ENCODE measurements around the gene APBA1.
"Not testable (repeated sequence)": the region's sequence is repeated elsewhere in the genome, so short reads cannot be mapped to it uniquely, and the experiment has no call there.

The APBA1 gene

DNA sequence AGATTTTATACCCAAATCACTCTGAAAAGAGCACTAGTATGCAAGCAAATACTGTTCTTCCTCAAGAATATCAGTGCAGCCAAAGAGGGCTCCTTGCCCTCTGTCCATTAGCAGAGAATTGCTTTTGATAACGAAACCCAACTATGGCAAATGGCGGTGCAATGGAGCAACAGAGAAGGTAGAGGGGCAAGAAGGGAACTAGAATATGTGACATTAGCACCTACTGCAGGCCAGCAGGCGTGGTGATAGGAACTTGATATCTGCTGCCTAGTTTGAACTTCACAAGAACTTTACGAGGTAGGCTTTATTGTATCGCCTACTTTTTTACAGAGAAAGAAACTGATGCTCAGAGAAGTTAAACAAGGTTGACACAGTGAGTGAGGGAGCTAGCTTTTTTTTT, 66.1 kb downstream of the APBA1 start:
- no peaks in the 10 kb centered on the region for H3K9me3 ChIP-seq (ENCODE audit: control insufficient read depth in 2 of 2, low read length in 2 of 2)
- no peaks in the 10 kb centered on the region for H3K4me1 ChIP-seq (ENCODE audit: control insufficient read depth, insufficient read depth, low read length)
- H3K9ac ChIP-seq (ENCODE audit: low read length in 2 of 2): no peak overlapping the region
- no peak overlapping the region for H3K27ac ChIP-seq (ENCODE audit: low read length)
- H3K4me3 ChIP-seq (ENCODE audit: low read length in 2 of 2): no peak overlapping the region
- H3K27me3 ChIP-seq (ENCODE audit: control insufficient read depth in 1 of 2, insufficient read depth in 2 of 2, low read length in 2 of 2): no peaks in the 10 kb centered on the region
- no peaks in the 10 kb centered on the region for H3K36me3 ChIP-seq (ENCODE audit: control insufficient read depth in 2 of 2, insufficient read depth in 2 of 2, low read length in 2 of 2)

DNA sequence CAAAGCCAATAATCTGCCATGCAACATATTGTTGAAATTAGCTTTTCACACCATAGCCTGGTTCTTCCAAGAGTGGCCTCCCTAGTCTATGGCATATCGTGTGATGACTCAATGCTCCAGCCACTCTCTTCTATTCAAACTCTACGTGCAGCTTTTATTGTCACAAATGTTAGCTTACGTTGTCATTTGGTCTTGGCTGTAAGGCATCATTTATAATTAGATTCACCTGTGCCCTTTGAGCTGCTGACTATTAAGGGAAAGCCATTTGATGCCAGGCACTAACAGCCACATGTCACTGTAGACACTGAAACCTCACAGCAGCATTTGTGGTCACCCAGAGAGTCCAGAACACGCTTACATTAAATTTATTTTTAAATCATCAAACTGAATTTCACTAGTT, 66.8 kb downstream of the APBA1 start:
- no peaks in the 10 kb centered on the region for H3K4me1 ChIP-seq (ENCODE audit: control insufficient read depth, insufficient read depth, low read length)
- no peak overlapping the region for H3K4me3 ChIP-seq (ENCODE audit: low read length in 2 of 2)
- H3K27ac ChIP-seq (ENCODE audit: low read length): no peak overlapping the region
- no peaks in the 10 kb centered on the region for H3K36me3 ChIP-seq (ENCODE audit: control insufficient read depth in 2 of 2, insufficient read depth in 2 of 2, low read length in 2 of 2)
- H3K9ac ChIP-seq (ENCODE audit: low read length in 2 of 2): no peak overlapping the region
- no peaks in the 10 kb centered on the region for H3K27me3 ChIP-seq (ENCODE audit: control insufficient read depth in 1 of 2, insufficient read depth in 2 of 2, low read length in 2 of 2)
- H3K9me3 ChIP-seq (ENCODE audit: control insufficient read depth in 2 of 2, low read length in 2 of 2): no peaks in the 10 kb centered on the region

DNA sequence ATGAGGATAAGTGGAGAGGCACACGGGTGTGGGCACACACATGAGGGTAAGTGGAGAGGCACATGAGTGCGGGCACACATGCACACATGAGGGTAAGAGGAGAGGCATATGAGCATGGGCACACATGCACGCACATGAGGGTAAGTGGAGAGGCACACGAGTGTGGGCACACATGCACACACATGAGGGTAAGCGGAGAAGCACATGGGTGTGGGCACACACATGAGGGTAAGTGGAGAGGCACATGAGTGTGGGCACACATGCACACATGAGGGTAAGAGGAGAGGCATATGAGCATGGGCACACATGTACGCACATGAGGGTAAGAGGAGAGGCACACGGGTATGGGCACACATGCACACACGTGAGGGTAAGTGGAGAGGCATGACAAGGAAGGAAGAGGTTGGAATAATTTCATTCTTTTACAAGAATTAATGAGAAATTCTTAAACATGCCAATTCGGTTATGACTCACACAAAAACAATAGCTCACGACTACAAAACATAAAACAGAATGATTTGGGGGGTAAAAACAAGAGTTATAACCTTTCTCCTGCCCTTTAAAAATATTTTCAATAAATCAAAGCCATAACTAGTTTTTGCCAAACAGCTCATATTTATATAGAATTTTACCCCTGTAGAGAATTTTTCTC, 67.5 kb downstream of the APBA1 start:
- Histone ChIP-seq H3K9me3 (ENCODE audit: control insufficient read depth in 2 of 2, low read length in 2 of 2) (no peaks in the 10 kb centered on the region), H3K4me3 (ENCODE audit: low read length in 2 of 2) (no peak overlapping the region), H3K9ac (ENCODE audit: low read length in 2 of 2) (no peak overlapping the region), H3K27me3 (ENCODE audit: control insufficient read depth in 1 of 2, insufficient read depth in 2 of 2, low read length in 2 of 2) (no peaks in the 10 kb centered on the region), H3K27ac (ENCODE audit: low read length) (no peak overlapping the region), H3K4me1 (ENCODE audit: control insufficient read depth, insufficient read depth, low read length) (peaks cover 5% of the 10 kb centered on the region), H3K36me3 (ENCODE audit: control insufficient read depth in 2 of 2, insufficient read depth in 2 of 2, low read length in 2 of 2) (no peaks in the 10 kb centered on the region)

DNA sequence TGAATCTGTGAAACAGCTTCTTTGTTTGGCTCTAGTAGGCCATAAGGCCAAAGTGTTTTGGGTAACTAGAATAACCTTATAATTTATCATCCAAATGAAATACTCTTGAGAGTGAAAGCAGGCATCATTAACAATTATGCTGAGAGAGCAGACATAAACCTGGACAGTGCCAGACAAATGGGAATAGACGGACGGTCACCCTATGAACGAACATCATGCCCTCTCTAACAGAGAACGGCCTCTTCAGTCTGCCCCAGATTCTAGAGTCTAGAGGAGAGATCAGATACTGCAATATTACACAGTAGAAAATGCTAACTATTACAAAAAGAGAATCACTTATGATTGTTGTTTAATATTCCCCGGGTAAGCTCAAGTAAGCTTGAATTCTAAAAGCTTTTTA, 68.5 kb downstream of the APBA1 start:
- H3K27ac ChIP-seq (ENCODE audit: low read length): no peak overlapping the region
- no peak overlapping the region for H3K9ac ChIP-seq (ENCODE audit: low read length in 2 of 2)
- H3K27me3 ChIP-seq (ENCODE audit: control insufficient read depth in 1 of 2, insufficient read depth in 2 of 2, low read length in 2 of 2): no peaks in the 10 kb centered on the region
- H3K4me3 ChIP-seq (ENCODE audit: low read length in 2 of 2): no peak overlapping the region
- no peaks in the 10 kb centered on the region for H3K36me3 ChIP-seq (ENCODE audit: control insufficient read depth in 2 of 2, insufficient read depth in 2 of 2, low read length in 2 of 2)
- H3K4me1 ChIP-seq (ENCODE audit: control insufficient read depth, insufficient read depth, low read length): peaks cover 8% of the 10 kb centered on the region
- H3K9me3 ChIP-seq (ENCODE audit: control insufficient read depth in 2 of 2, low read length in 2 of 2): no peaks in the 10 kb centered on the region

DNA sequence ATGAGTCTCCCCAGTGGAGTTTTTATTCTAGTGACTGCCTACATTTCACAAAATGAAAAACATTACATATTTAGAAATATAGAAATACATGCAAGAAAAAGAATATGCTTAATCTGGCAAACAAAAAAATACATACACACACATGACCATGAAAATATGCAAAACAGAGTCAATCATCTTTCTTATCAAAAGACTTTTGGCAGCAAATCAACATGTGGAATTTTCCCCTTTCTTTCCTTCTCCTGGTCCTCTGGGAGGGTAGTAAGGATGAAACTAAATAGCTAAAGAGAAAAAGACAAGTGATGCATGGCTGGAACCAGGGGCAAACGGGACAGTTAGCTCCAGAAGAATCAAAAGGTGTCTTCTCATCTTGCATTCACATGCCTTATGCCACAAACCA, 69.4 kb downstream of the APBA1 start:
- H3K4me1 ChIP-seq (ENCODE audit: control insufficient read depth, insufficient read depth, low read length): peaks cover 8% of the 10 kb centered on the region

DNA sequence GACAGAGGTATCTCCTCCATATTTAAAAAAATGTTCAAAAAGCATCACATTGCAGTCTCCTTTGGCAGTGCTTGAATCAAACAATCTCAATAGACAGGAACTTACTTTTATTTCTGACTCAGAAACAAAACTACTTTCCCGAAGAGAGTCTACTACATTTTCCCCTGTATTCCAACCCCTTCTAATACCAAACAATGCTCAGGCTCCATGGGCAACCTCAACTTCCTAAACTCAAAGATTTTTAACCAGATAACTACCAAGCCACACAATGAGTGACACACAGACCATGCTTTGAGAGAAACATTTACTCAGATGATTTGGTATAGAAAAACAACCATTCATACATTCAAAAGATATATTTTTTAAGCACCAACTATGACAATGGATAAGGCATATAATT, 70.5 kb downstream of the APBA1 start:
- Histone ChIP-seq H3K36me3 (ENCODE audit: control insufficient read depth in 2 of 2, insufficient read depth in 2 of 2, low read length in 2 of 2) (no peaks in the 10 kb centered on the region), H3K4me3 (ENCODE audit: low read length in 2 of 2) (no peak overlapping the region), H3K4me1 (ENCODE audit: control insufficient read depth, insufficient read depth, low read length) (peaks cover 8% of the 10 kb centered on the region), H3K27ac (ENCODE audit: low read length) (no peak overlapping the region), H3K9me3 (ENCODE audit: control insufficient read depth in 2 of 2, low read length in 2 of 2) (no peaks in the 10 kb centered on the region), H3K9ac (ENCODE audit: low read length in 2 of 2) (no peak overlapping the region), H3K27me3 (ENCODE audit: control insufficient read depth in 1 of 2, insufficient read depth in 2 of 2, low read length in 2 of 2) (no peaks in the 10 kb centered on the region)

More for the DNA sequence above, 69.4 kb downstream of the APBA1 start:
- Histone ChIP-seq H3K4me3 (ENCODE audit: low read length in 2 of 2) (no peak overlapping the region), H3K27me3 (ENCODE audit: control insufficient read depth in 1 of 2, insufficient read depth in 2 of 2, low read length in 2 of 2) (no peaks in the 10 kb centered on the region), H3K9ac (ENCODE audit: low read length in 2 of 2) (no peak overlapping the region), H3K27ac (ENCODE audit: low read length) (no peak overlapping the region), H3K9me3 (ENCODE audit: control insufficient read depth in 2 of 2, low read length in 2 of 2) (no peaks in the 10 kb centered on the region), H3K36me3 (ENCODE audit: control insufficient read depth in 2 of 2, insufficient read depth in 2 of 2, low read length in 2 of 2) (no peaks in the 10 kb centered on the region)

DNA sequence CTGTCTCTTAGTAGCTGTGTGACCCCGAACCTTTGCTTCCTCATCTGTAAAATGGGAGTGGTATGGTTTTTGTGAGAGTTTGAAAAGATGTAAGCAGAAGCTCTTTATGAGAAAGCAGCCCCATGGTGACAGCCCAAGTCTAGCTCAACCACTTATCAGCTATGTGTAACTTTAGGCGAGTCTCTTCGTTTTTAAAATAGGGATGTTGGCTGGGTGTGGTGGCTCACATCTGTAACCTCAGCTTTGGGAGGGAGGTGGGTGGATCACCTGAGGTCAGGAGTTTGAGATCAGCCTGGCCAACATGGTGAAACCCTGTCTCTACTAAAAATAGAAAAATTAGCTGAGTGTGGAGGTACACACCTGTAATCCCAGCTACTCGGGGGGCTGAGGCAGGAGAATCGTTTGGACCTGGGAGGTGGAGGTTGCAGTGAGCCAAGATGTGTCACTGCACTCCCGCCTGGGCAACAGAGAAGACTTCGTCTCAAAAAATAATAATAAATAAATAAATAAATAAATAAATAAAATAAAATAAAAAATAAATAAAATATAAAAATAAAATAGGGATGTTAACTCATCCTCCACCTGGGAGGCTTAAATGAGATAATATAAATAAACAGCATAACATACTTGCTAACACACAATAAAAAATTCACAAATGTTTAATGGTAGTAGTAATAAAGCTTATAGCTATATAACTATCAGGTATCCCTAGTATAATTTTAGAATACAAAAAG, 71.7 kb downstream of the APBA1 start:
- no peak overlapping the region for H3K9ac ChIP-seq (ENCODE audit: low read length in 2 of 2)
- H3K27me3 ChIP-seq (ENCODE audit: control insufficient read depth in 1 of 2, insufficient read depth in 2 of 2, low read length in 2 of 2): no peaks in the 10 kb centered on the region
- H3K27ac ChIP-seq (ENCODE audit: low read length): no peak overlapping the region
- H3K36me3 ChIP-seq (ENCODE audit: control insufficient read depth in 2 of 2, insufficient read depth in 2 of 2, low read length in 2 of 2): no peaks in the 10 kb centered on the region
- H3K4me1 ChIP-seq (ENCODE audit: control insufficient read depth, insufficient read depth, low read length): peaks cover 8% of the 10 kb centered on the region
- no peak overlapping the region for H3K4me3 ChIP-seq (ENCODE audit: low read length in 2 of 2)
- H3K9me3 ChIP-seq (ENCODE audit: control insufficient read depth in 2 of 2, low read length in 2 of 2): no peaks in the 10 kb centered on the region

DNA sequence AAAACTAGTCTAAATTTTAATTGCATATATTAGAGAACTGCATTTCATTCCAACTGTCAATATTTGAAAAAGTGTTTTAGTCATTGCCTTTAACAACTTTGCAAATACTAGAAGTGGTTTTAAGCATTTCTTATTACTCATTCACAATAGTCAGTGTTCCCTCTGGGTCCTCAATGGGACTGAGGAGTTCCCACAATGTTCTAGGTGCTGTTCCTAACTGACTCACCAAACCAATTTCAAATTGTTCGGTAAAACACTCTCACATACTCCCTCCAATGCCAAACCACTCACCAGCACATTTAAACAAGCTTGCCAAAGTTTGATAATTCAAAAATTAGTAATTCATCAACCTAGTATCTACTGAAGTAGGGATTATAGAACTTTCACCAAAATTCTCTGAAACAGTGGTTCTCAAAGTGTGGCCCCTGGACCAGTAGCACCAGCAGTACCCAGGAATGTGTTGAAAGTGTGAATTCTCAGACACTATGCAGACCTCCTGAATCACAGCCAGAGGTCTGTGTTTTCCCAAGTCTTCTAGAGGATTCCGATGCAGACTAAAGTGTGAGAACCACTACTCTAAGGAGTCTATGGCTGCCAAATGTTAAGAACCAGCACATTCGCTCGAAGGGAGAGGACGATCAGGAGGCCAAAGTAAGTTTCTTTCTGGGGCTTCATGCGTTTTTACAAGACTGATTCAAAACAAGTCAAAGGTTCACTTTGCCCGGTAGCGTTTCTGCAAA, 72.8 kb downstream of the APBA1 start:
- Histone ChIP-seq H3K27me3 (ENCODE audit: control insufficient read depth in 1 of 2, insufficient read depth in 2 of 2, low read length in 2 of 2) (no peaks in the 10 kb centered on the region), H3K36me3 (ENCODE audit: control insufficient read depth in 2 of 2, insufficient read depth in 2 of 2, low read length in 2 of 2) (no peaks in the 10 kb centered on the region), H3K4me1 (ENCODE audit: control insufficient read depth, insufficient read depth, low read length) (peaks cover 8% of the 10 kb centered on the region), H3K27ac (ENCODE audit: low read length) (no peak overlapping the region), H3K9me3 (ENCODE audit: control insufficient read depth in 2 of 2, low read length in 2 of 2) (no peaks in the 10 kb centered on the region), H3K4me3 (ENCODE audit: low read length in 2 of 2) (peak overlapping the region in 1 of 2 donors; percentile 15), H3K9ac (ENCODE audit: low read length in 2 of 2) (no peak overlapping the region)

DNA sequence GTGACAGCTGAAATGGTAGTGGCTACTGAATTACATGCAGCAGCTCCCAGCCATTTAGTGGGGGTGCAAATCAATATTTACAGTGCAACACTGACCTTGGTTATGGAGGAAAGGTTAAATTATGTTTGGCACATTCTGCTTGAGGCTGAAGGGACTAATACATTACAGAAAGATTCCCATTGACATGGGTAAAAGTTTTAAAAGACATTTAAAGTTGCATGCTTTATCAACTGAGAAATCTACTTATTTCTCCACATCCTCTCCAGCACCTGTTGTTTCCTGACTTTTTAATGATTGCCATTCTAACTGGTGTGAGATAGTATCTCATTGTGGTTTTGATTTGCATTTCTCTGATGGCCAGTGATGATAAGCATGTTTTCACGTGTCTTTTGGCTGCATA, 75.3 kb downstream of the APBA1 start:
- H3K9ac ChIP-seq (ENCODE audit: low read length in 2 of 2); H3K36me3 ChIP-seq (ENCODE audit: control insufficient read depth in 2 of 2, insufficient read depth in 2 of 2, low read length in 2 of 2); H3K4me3 ChIP-seq (ENCODE audit: low read length in 2 of 2); H3K9me3 ChIP-seq (ENCODE audit: control insufficient read depth in 2 of 2, low read length in 2 of 2); H3K4me1 ChIP-seq (ENCODE audit: control insufficient read depth, insufficient read depth, low read length); H3K27me3 ChIP-seq (ENCODE audit: control insufficient read depth in 1 of 2, insufficient read depth in 2 of 2, low read length in 2 of 2); H3K27ac ChIP-seq (ENCODE audit: low read length): not testable (repeated sequence)

DNA sequence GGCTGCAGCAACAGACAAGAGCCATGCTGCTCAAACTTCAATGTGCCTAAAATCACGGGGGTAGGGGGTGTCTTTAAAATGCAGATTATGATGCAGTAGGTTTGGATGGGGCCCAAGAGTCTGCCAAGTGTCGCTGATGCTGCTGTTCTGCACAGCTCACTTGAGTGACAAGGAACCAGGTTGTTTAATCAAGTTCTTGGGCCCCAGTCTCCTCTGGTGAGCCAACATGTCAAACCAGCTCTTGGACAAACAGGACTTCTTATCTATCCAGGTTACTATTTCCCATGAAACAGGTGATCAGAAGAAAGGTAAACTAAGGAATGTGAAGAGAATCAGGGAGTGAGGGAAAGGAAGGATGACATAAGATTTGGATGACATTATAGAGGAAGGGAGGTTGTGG, 78.0 kb downstream of the APBA1 start:
- no peak overlapping the region for H3K27ac ChIP-seq (ENCODE audit: low read length)
- H3K36me3 ChIP-seq (ENCODE audit: control insufficient read depth in 2 of 2, insufficient read depth in 2 of 2, low read length in 2 of 2): no peaks in the 10 kb centered on the region
- H3K4me3 ChIP-seq (ENCODE audit: low read length in 2 of 2): no peak overlapping the region
- H3K9ac ChIP-seq (ENCODE audit: low read length in 2 of 2): no peak overlapping the region
- H3K9me3 ChIP-seq (ENCODE audit: control insufficient read depth in 2 of 2, low read length in 2 of 2): no peaks in the 10 kb centered on the region
- H3K27me3 ChIP-seq (ENCODE audit: control insufficient read depth in 1 of 2, insufficient read depth in 2 of 2, low read length in 2 of 2): no peaks in the 10 kb centered on the region
- H3K4me1 ChIP-seq (ENCODE audit: control insufficient read depth, insufficient read depth, low read length): no peaks in the 10 kb centered on the region

DNA sequence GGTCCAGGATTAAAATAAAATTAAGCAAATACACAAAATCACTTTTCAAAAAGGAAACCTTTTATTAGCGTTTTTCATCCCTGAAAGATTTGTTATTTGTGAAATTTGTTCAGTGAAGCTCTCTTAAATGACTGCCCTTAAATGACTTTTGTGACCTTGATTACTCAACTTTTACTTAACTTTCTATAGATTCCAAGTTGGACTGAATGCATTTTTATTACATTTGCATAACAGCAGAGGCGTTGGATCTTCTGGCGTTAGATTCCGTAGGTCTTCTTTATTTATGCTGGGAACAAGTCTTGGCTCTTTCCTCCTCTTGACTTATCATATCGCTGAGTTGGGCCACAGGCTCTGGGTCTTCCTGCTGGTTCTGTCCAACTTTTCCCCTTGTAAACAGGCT, 78.4 kb downstream of the APBA1 start:
- Histone ChIP-seq H3K27ac (ENCODE audit: low read length) (no peak overlapping the region), H3K27me3 (ENCODE audit: control insufficient read depth in 1 of 2, insufficient read depth in 2 of 2, low read length in 2 of 2) (no peaks in the 10 kb centered on the region), H3K4me3 (ENCODE audit: low read length in 2 of 2) (no peak overlapping the region), H3K9ac (ENCODE audit: low read length in 2 of 2) (no peak overlapping the region), H3K4me1 (ENCODE audit: control insufficient read depth, insufficient read depth, low read length) (no peaks in the 10 kb centered on the region), H3K9me3 (ENCODE audit: control insufficient read depth in 2 of 2, low read length in 2 of 2) (no peaks in the 10 kb centered on the region), H3K36me3 (ENCODE audit: control insufficient read depth in 2 of 2, insufficient read depth in 2 of 2, low read length in 2 of 2) (no peaks in the 10 kb centered on the region)

All from stomach smooth muscle (tissue), 2 donors.